GM21390 (cell line): ENCODE results near the gene NIPA2.

ENCODE experiments used
- ATAC-seq: cut with Tn5 transposase; IDR thresholded peaks from one replicate; pipeline ENCODE4 v1.9.1; 2021; ENCODE audit not compliant: unreplicated experiment

The NIPA2 gene

DNA sequence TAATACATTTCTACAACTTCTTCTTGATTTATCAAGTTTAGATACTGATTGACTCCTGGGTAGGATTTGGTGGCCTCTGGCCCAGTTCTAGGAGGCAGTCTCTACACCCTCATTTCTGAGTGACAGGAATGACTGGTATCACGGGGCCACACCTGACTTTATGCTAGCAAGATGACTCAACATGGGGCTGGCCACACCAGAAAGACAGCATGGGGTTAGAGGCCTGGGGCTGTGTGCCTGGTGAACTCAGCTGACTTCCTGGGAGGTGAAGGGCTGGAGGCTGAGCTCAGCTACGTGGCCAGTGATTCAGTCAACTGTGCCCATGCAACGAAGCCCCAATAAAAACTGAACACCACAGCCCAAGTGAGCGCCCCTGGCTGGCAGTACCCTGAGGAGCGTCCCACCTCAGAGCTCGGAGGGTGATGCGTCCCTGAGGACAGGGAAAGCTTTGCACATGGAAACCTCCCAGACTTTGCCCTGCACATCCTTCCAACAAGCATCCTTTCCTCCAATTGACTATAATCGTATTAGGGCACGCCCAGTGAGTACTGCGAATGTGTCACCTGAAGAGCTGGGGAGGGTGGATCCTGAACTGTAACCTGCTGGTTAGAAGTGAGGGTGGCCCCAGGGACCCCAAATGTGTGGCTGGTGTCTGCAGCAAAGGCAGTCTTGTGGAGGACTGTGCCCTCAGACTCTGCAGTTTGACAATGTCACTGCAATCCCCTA, 57.2 kb downstream of the NIPA2 start:
- no peak for ATAC-seq

DNA sequence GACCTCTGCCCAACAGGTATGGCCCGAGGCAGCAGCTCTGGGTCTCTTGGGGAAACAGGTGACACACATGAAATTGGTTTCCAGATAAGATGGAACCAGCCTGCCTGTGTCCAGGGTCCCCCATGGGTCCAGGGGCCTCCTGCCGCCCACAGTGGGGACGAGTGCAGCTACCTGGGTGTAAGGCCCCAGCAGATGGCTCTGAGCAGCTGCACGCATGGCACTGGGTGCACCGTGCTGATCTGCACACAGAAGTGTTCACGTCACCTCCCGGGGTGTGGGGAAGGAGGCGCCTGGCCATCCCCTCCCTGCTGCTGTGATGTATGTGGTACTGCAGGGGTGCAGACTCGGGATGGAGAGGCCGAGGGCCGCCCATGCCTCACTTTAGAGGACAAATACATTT, 63.6 kb downstream of the NIPA2 start:
- ATAC-seq: no peak

DNA sequence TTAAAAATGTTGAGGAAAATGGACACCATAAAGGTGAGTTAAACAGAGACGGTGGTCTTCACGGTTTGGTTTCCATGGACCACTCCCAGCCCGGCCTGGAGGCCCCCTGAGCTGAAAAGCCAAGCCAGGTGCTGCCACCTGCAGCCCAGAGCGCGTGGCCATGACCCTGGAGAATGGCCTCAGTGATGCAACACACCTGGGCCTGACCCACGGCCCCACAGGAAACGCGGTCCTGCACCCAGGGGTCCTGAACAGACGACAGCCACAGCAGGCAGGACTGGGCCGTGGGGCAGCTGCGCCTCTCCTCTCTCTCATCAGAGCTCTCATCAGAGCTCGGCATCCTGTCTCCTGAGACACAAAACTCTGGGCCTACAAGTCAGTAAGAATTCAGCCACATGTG, 64.1 kb downstream of the NIPA2 start:
- ATAC-seq: no peak

DNA sequence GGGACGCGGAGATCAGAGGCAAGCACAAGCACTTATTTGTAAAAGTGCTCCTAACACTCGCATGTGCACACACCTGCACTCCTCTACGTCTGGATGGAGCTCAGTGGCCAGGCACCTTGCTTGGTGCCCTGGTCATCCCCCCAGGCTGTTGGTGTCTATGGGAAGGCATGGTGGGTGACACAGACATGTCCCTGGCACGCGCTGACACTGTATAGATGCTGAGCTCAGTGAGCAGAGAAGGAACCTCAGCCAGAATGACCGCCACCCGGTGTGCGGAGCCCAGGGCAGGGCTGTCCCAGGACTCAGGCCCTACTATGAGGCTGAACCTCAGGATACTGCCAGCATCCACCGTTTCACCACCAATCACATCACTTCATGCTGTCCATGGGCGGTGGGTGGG, 64.5 kb downstream of the NIPA2 start:
- no peak for ATAC-seq

DNA sequence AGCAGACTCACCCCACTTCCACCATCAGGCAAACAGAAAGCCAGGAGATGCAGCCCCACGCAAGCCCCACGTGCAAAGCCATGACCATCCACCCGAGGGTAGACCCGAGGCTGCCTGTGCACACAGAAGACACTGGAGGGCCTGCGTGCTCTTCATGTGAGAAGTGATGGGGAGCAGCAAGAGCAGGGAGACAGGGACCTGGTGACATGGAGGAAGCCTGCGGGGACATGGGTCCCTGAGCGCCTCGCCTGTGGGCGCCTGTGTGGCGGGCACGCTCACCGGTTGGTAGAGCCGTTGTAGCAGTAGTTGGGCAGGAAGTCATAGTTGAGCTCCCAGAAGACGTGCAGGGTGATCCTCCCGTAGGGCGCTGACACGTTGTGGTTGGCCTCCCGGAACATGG, 65.0 kb downstream of the NIPA2 start:
- no peak for ATAC-seq

DNA sequence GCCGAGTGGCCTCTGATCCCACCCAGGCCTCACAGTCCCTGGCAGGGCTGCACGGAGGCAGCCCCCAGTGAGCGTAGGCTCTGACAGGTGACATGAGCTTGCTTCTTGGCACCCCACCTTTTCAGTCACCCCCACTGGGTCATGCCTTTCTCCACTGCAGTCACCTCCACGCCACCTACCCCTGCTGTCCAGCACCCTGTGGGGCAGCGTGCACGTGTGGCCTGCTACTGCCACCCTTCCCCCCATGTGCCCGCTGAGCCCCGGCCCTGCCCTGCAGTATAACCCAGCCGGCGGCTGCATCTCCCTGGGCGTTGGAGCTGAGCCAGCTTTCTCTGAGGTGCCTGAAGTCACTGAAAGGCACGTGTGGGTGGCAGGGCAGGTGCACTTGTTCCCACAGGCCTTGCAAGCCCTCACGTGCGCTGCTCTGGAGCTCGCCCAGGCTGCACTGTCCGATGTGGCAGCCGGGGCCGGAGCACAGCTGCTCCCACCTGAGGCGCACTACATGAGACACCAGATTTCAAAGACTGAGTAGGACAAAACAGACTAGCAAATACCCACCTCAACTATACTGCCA, 65.6 kb downstream of the NIPA2 start:
- no peak for ATAC-seq

DNA sequence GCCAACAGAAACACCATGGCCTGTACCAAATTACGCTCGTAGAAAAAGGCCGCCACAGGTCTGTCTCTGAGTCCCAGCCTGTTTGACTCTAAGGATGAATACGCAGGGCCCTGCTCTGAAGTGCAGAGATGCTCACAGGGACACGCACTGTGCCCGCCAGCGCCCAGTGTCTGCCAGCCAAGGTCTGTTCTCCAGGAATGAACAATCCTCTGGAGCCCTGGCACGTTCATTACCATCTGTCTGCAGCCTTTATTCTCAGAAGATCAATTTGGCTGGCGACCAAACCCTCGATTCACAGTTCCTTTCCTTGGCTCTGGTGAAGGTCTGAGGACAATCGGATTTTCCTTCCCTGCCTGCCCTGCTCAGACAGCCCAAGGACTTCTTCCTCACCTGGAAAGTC, 66.3 kb downstream of the NIPA2 start:
- ATAC-seq: no peak

DNA sequence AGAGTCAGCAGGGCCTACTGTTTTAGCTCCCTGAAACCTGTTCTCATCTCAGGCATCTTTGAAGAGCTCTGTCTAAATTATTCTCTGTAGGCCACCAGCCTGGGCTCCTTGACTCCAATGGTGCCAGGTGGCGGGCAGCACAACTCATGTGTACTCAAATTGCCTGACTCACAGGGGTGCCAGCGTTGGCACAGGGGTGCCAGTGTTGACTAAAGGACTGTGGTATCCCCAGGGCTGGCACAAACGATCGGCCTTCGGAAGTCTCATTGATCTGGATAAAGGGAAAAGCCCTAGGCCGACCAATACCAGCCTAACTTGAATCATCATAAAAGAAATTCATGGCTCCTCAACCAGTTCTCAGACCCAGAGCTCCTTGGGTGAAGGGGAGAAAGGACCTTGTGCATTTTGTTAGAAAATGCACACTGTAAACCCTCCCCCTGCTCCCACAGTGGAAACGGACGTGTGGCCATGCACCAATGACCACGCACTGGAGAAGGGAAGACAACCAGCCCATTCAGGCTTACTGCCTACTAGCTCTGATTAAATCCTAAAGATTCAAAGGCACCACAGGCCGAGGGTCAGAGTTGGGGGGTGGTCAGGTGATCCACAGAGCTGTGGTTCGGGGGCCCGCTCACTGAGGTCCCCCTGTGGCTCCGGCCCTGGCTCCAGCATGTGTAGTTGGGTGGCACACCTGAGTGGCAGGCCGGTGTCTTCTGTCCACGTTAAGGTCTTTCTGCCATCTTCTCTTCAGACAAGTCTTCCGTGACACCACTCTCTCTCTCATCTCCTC, 68.9 kb downstream of the NIPA2 start:
- ATAC-seq: no peak

DNA sequence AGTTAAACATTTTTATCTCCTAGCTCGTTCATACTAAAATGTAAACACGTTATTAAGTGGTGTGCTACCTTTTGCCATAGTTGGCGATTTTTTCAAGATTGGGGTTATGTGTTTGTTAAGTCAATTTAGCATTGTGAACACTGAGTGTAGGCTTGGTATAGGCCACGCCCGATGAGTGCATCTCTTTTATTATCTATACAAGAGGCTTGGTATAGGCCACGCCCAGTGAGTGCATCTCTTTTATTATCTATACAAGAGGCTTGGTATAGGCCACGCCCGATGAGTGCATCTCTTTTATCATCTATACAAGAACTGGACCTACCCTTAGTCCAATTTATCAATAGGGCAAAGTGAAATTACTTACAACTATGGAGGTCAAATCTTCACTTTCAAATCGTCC, 70.4 kb downstream of the NIPA2 start:
- no peak for ATAC-seq

DNA sequence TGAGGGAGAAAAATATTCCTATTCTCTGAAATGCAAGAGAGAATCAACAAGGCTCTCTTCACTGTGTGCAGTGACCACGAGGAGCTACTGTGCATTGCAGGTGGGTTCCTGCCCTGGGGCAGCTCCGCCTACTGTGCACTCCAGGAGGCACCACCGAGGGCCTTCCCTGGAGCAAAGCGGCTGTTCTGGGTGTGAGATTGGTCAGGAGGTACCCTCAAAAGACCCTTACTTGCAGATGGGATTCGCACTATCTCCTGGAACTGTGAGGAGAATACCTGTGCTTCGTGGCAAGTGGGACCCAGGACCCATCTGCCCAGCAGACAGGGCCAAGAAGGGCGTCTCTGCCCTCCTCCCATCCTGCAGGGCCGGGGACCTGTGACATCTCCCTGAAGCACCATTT, 72.8 kb downstream of the NIPA2 start:
- no peak for ATAC-seq

DNA sequence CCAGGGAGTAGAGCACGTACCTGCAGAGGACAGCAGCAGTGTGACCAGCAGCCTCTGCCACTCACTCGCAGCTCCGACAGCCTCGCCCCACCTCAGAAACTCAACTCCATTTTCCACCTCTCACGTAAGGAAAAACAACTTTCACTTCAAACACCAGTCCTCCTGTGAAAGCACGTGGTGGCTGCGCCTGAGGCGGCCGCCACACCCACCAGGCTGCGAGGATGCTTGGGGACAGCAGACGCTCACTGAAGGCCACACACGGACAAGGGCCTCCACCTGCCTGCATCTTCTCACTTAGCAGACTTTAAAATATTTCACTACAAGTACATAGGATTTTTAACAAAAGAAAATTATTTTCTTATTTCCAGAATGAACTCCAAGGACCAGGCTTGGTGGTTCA, 73.8 kb downstream of the NIPA2 start:
- ATAC-seq: no peak

DNA sequence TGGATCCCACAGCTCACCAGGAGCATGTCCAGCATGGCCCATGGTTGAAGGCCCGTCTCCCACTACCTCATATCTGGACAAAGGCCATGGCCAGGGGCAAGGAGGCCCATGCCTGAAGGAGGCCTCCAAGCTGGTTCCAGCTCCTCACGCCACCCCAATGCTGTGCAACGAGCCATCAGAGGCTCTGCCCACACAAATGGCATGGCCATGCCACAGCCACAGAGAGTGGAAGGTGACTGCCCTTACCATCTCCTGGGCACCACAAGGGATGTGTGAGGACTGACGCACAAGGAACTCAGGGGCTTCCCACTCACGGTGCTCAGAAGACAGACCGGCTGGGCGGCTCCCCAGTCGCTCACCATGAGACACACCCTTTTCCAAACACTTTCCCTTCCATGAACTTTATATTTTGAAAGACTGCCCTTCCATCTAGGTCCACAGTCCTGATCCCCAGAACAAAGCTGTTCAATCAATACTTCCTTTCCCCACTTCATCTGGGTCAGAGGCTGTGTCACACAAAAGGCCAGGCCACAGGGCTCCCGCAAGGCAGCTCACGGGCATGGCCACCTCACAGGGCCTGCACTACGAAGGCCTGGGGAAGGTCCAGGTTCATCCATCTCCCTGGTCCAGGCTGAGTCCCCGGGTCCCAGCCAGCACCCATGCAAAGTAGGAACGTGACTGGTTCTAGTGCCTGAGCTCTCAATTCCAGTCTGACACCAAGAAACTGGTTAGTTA, 75.3 kb downstream of the NIPA2 start:
- no peak for ATAC-seq

DNA sequence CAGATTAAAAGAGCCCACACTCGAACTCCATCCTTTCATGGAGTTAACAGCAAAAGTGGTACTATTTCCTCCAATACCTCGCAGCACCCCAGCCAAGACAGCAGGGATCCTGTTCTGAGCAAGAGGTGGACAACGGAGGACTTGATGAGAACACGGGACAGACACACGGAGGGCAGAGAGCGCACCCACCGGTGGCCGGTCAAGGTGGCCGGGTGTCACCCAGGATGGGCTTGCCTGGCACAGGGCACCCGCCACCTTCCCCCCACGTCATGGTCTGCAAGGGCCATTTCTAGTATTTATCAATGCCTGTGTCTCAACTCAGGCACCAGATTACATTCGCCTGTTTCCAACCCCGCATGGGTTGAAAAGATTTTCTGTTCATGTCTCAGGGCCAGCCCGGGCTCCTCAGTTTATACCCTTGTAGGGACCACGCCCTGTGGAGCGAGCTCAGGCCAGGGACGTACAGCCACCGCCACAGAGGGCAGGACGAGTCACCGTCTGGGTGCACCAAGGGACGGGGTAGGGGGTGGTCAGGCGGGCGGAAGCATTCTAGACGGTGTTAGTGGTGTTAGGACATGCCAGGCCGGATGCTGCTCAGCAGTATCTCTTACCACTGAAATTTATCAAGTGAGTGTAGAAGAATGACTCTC, 77.5 kb downstream of the NIPA2 start:
- no peak for ATAC-seq

DNA sequence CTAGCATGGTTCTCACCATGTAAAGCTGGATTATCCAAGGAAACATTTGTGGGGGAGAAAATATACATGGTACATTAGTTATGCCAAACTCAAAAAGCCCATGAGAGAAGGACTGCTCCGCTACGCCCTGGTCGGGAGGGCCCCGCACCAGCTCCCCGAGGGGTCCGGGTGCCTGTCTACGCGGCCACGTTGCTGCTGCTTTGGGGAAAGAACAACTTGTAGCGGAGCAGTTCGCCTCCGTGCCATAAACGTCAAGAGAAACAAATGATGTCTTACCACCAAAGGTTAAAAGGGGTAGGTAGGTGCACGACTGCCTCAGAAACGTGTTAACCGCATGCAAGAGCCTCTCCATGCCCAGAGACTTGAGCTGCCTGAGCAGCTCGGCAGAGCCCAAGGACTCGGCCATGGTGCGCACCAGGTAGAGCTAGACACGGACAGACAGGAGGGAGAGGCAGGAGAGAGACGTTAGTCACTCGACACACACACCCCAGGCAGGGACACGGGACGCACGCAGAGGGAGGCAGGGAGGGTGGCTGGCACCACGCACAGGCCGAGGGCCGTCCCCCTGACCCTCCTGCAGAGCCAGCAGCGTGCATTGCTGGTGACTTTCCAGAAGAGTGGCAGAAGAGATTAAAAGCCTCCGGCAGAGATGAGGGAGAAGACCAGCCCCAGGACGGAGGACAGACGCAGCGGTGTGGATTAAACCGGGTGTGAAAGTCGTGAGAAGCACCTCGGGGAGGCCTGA, 78.3 kb downstream of the NIPA2 start:
- no peak for ATAC-seq

DNA sequence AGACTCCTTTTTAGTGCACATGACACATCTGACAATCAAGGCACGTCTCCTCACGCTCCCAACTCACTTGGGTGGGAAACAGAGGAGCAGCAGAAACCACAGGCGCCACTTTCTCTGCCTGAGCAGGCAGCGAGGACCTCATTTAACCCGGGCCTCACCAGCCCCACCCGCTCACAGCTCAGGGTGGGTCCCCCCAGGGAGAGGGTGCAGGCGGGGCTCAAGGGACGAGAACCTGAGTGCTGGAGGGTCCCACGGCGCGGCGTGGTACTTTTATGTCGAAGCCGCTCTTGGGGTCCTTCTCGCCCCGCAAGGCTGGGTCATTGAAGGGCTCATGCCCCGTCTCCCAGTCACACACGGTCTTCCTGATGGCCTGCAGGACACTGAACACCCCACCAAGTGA, 79.1 kb downstream of the NIPA2 start:
- ATAC-seq: no peak
